Psoas muscle (tissue), 8 donors: ENCODE results near the gene C10orf71. TPM values are rescaled to one million over a fixed set of nuclear protein-coding genes. Genes with fewer than 3 reads are reported as not detected.

Experiments used
- ATAC-seq, 4 donors: fragments of 200-7000 bp; cut with Tn5 transposase; one replicate each; pipeline ENCODE4 v1.9.1; 2020; ENCODE audit warnings: moderate library complexity in 3 of 4, mild to moderate bottlenecking in 2 of 4
- DNase-seq, 2 donors: peaks; one replicate each; pipeline ENCODE4 v3.0.0-alpha.2; 2020
- H3K27ac ChIP-seq: fragments of 200-600 bp; one replicate; pipeline ENCODE4 v1.8.0; 2022
- H3K27me3 ChIP-seq, 3 donors: fragments of 200-600 bp in 1 of 3; one replicate each; pipeline versions ENCODE4 v1.6.1 to v1.8.0; 2013 to 2022; ENCODE audit warnings: low read length in 2 of 3, mild to moderate bottlenecking in 2 of 3, moderate library complexity in 1 of 3; ENCODE audit not compliant: insufficient read depth in 3 of 3
- H3K36me3 ChIP-seq, 2 donors: fragments of 200-600 bp in 1 of 2; one replicate each; pipeline versions ENCODE4 v1.6.1 to v1.8.0; 2013 to 2022; ENCODE audit warnings: low read depth in 1 of 2, mild to moderate bottlenecking in 1 of 2, moderate library complexity in 1 of 2; ENCODE audit not compliant: insufficient read depth in 1 of 2
- H3K4me1 ChIP-seq: fragments of 200-600 bp; one replicate; pipeline ENCODE4 v1.8.0; 2022
- H3K4me3 ChIP-seq: fragments of 200-600 bp; one replicate; pipeline ENCODE4 v1.8.0; 2022; ENCODE audit warnings: mild to moderate bottlenecking
- H3K9me3 ChIP-seq: fragments of 200-600 bp; one replicate; pipeline ENCODE4 v1.8.0; 2022
- WGBS, 3 donors: extraction: QIAGEN DNeasy Blood & Tissue Kit; methylation state at CpG; one replicate each; pipeline versions ENCODE4 v1.1.6 to v1.1.7; 2013; 5-methylcytosine and 5-hydroxymethylcytosine counted together
- intact Hi-C, 2 donors: fragments of 100-400 bp; cut with DNase I; formaldehyde crosslinking; loops; one replicate each; pipeline versions ENCODE4 v1.11.0 to v1.14.2; 2022
- polyA plus RNA-seq, 3 donors: library from polyadenylated mRNA; stranded (reverse); fragments of 200-250 nt; gene quantifications; one replicate each; pipeline ENCODE4 v1.2.3, GENCODE V29; 2013
- total RNA-seq, 4 donors: library from RNA; stranded (reverse); fragmentation: NEBNext Ultra II Directional in 2 of 4; extraction: Animal tissue kit (Norgen Biotek cat#: 25700) in 2 of 4; gene quantifications; one replicate each; pipeline versions ENCODE4 v1.2.1 to v1.2.4, GENCODE V29; 2021 to 2023
- TF ChIP-seq, protein P1 (sequence below): fragments of 200-600 bp; IDR thresholded peaks from one replicate; pipeline ENCODE4 v1.8.0; 2022; ENCODE audit warnings: antibody characterized with exemption
- donor health status: healthy with polysubstance abuse.
- donor health status: DM: no; HTN: no; CAD: no; lungs with moderate emphysema.
- donor health status: Bipolar disorder and iron deficiency.
- donor health status: healthy.
- donor health status: DM: yes; HTN: yes; CAD: no.
- donor health status: DM: no; HTN: no; CAD: no.
- donor health status: DM: no; HTN: no; CAD: no.
- donor health status: DM: yes; HTN: yes; CAD: no.

The C10orf71 gene
- total and polyA plus RNA-seq, 7 donors, result 4.2 to 356 (median 83.8) TPM

- Histone ChIP-seq H3K27me3 (no peaks in the 10 kb centered on the region), H3K27ac (no peak overlapping the region), H3K9me3 (no peaks in the 10 kb centered on the region), H3K4me3 (no peak overlapping the region), H3K4me1 (peaks cover 19% of the 10 kb centered on the region), H3K36me3 (peaks cover 0 to 83% of the 10 kb centered on the region in 2 donors)
- TF ChIP-seq, protein P1, sequence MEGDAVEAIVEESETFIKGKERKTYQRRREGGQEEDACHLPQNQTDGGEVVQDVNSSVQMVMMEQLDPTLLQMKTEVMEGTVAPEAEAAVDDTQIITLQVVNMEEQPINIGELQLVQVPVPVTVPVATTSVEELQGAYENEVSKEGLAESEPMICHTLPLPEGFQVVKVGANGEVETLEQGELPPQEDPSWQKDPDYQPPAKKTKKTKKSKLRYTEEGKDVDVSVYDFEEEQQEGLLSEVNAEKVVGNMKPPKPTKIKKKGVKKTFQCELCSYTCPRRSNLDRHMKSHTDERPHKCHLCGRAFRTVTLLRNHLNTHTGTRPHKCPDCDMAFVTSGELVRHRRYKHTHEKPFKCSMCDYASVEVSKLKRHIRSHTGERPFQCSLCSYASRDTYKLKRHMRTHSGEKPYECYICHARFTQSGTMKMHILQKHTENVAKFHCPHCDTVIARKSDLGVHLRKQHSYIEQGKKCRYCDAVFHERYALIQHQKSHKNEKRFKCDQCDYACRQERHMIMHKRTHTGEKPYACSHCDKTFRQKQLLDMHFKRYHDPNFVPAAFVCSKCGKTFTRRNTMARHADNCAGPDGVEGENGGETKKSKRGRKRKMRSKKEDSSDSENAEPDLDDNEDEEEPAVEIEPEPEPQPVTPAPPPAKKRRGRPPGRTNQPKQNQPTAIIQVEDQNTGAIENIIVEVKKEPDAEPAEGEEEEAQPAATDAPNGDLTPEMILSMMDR, result no peak
- ATAC-seq, result no peak
- no peak for DNase-seq
- intact Hi-C loops, result loop anchor here in 1 of 2 donors (10.0 kb wide), 1 partner anchor 196 kb away; no protein-coding TSS in a partner anchor
Measured at GRCh38 chr10:49318755-49319154, 19.8 kb downstream of the C10orf71 start.

- Histone ChIP-seq H3K4me1 (peaks cover 19% of the 10 kb centered on the region), H3K36me3 (peaks cover 0 to 87% of the 10 kb centered on the region in 2 donors), H3K27ac (no peak overlapping the region), H3K9me3 (no peaks in the 10 kb centered on the region), H3K4me3 (no peak overlapping the region), H3K27me3 (no peaks in the 10 kb centered on the region)
- TF ChIP-seq, protein P1, result no peak
- DNase-seq, result no peak
- no peak for ATAC-seq
- intact Hi-C loops, result loop anchor here in 1 of 2 donors (10.0 kb wide), 1 partner anchor 196 kb away; no protein-coding TSS in a partner anchor
- 93 to 100% (median 96%) methylated on average over 1 of the region's 1 CpG for WGBS, 3 donors
Measured at GRCh38 chr10:49319206-49319605, 20.2 kb downstream of the C10orf71 start.

DNA sequence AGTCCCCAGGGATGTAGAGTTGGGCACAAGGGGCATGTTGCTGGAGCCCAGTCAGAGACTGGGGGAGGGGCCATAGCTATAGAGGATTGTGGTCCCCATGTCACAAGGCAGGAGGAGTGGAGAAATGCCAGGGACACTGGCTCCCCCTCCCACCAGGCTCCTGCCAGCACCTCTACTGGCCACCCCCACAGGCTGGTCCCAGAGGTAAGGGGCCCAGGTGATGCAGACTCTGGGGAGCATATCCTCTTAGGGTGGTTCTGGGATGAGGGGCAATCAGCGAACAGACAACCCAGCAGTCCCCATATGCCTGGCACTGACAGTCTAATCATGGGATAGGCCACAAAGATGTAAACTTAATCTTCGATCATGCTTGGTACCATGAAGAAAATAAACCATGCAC lies 21.2 kb downstream of the C10orf71 start:
- no peaks in the 10 kb centered on the region for H3K27me3 ChIP-seq
- no peak for DNase-seq
- peaks cover 0 to 97% of the 10 kb centered on the region in 2 donors for H3K36me3 ChIP-seq
- no peak overlapping the region for H3K4me3 ChIP-seq
- TF ChIP-seq, protein P1, result no peak
- WGBS, 3 donors, result 81 to 94% (median 87%) methylated on average over 2 of the region's 2 CpGs
- intact Hi-C loops, result no loop called here
- H3K27ac ChIP-seq, result no peak overlapping the region
- peaks cover 19% of the 10 kb centered on the region for H3K4me1 ChIP-seq
- no peak for ATAC-seq
- H3K9me3 ChIP-seq, result no peaks in the 10 kb centered on the region

GRCh38 chr10:49321021-49321420 lies 22.1 kb downstream of the C10orf71 start:
- Histone ChIP-seq H3K27ac (no peak overlapping the region), H3K9me3 (no peaks in the 10 kb centered on the region), H3K4me1 (peaks cover 19% of the 10 kb centered on the region), H3K4me3 (no peak overlapping the region), H3K27me3 (no peaks in the 10 kb centered on the region), H3K36me3 (peaks cover 0 to 100% of the 10 kb centered on the region in 2 donors)
- WGBS, 3 donors, result 43 to 57% (median 50%) methylated on average over 3 of the region's 3 CpGs
- intact Hi-C loops, result no loop called here
- ATAC-seq, result no peak
- TF ChIP-seq, protein P1, result no peak
- no peak for DNase-seq
